ENCODE results near the gene LAGE3. TPM values are rescaled to one million over a fixed set of nuclear protein-coding genes. Genes with fewer than 3 reads are reported as not detected.

LAGE3 gene
- total and polyA plus RNA-seq, 10 donors: 11.8 to 27.7 (median 19.4) TPM

- H3K27ac ChIP-seq: peak within 1 kb of the TSS; percentile 65 to 92 (median 86)
- WGBS, 5 donors: 1 to 54% (median 5%) methylated on average over 3 to 95 of the region's 95 CpGs
- no peaks in the 10 kb centered on the region for H3K27me3 ChIP-seq (replicated peaks in 1 of 7)
- intact Hi-C loops (cut with DNase I; ENCODE audit: low total_unique reads): no loop called here
- H3K9me3 ChIP-seq: no peaks in the 10 kb centered on the region
- H3K36me3 ChIP-seq: peaks cover 0 to 36% (median 0%) of the 10 kb centered on the region in 6 donors
- peaks cover 0 to 63% (median 39%) of the 10 kb centered on the region in 6 donors for H3K4me1 ChIP-seq
- DNase-seq: peak; percentile 88
- TF ChIP-seq POLR2AphosphoS5 (IDR thresholded peaks at IDR 0.05) (peak; percentile 47 to 64 (median 51)), POLR2A (IDR thresholded peaks at IDR 0.05) (no peak), CTCF (IDR thresholded peaks at IDR 0.05 in 8 of 11, conservative IDR thresholded peaks at IDR 0.05 in 3 of 11) (no peak)
- H3K4me3 ChIP-seq: peak within 1 kb of the TSS; percentile 62 to 91 (median 72)
These were observed 7.5 kb upstream of the LAGE3 start, which contains the start of gene UBL4A for GRCh38 chrX:154486396-154487207. Gene UBL4A, minus strand, starts transcription at chrX:154486615. Its CDS starts 31 bp downstream, at chrX:154486584.

GRCh38 chrX:154486052-154486395 lies 6.9 kb upstream of the LAGE3 start:
- intact Hi-C loops (cut with DNase I; ENCODE audit: low total_unique reads): no loop called here
- DNase-seq: peak; percentile 87
- TF ChIP-seq POLR2AphosphoS5 (IDR thresholded peaks at IDR 0.05): peak in 2 of 3 donors; percentile 18 to 56
- TF ChIP-seq POLR2A (IDR thresholded peaks at IDR 0.05): no peak
- no peak for TF ChIP-seq CTCF (IDR thresholded peaks at IDR 0.05 in 8 of 11, conservative IDR thresholded peaks at IDR 0.05 in 3 of 11)
- Histone ChIP-seq H3K4me3 (peak overlapping the region; percentile 62 to 91 (median 72)), H3K4me1 (peaks cover 0 to 57% (median 39%) of the 10 kb centered on the region in 6 donors), H3K36me3 (peaks cover 0 to 36% (median 0%) of the 10 kb centered on the region in 6 donors), H3K9me3 (no peaks in the 10 kb centered on the region), H3K27ac (peak overlapping the region; percentile 63 to 92 (median 86)), H3K27me3 (replicated peaks in 1 of 7) (no peaks in the 10 kb centered on the region)
- 0 to 57% (median 18%) methylated on average over 2 to 35 of the region's 35 CpGs; no CpG with 5 or more reads in 1 of the 5 donors for WGBS, 5 donors

GRCh38 chrX:154485150-154486051 lies 6.3 kb upstream of the LAGE3 start:
- H3K36me3 ChIP-seq: peaks cover 0 to 36% (median 0%) of the 10 kb centered on the region in 6 donors
- no peak for TF ChIP-seq POLR2A (IDR thresholded peaks at IDR 0.05)
- no peaks in the 10 kb centered on the region for H3K9me3 ChIP-seq
- H3K4me1 ChIP-seq: peaks cover 0 to 56% (median 39%) of the 10 kb centered on the region in 6 donors
- peak overlapping the region; percentile 62 to 91 (median 72) for H3K4me3 ChIP-seq
- DNase-seq: peak; percentile 72
- WGBS, 5 donors: 46 to 92% (median 62%) methylated on average over 2 to 35 of the region's 35 CpGs
- no peaks in the 10 kb centered on the region for H3K27me3 ChIP-seq (replicated peaks in 1 of 7)
- peak overlapping the region; percentile 63 to 92 (median 86) for H3K27ac ChIP-seq
- intact Hi-C loops (cut with DNase I; ENCODE audit: low total_unique reads): no loop called here

GRCh38 chrX:154484255-154485149 lies 5.4 kb upstream of the LAGE3 start:
- no peaks in the 10 kb centered on the region for H3K27me3 ChIP-seq (replicated peaks in 1 of 7)
- H3K27ac ChIP-seq: peak overlapping the region in 1 of 8 donors; percentile 90
- WGBS, 5 donors: 77 to 93% (median 81%) methylated on average over 8 to 16 of the region's 16 CpGs
- intact Hi-C loops (cut with DNase I; ENCODE audit: low total_unique reads): no loop called here
- DNase-seq: peak; percentile 61
- TF ChIP-seq POLR2A (IDR thresholded peaks at IDR 0.05) (no peak), CTCF (IDR thresholded peaks at IDR 0.05 in 8 of 11, conservative IDR thresholded peaks at IDR 0.05 in 3 of 11) (no peak), POLR2AphosphoS5 (IDR thresholded peaks at IDR 0.05) (no peak)
- no peaks in the 10 kb centered on the region for H3K9me3 ChIP-seq
- peak overlapping the region in 1 of 8 donors; percentile 91 for H3K4me3 ChIP-seq
- H3K4me1 ChIP-seq: peaks cover 0 to 56% (median 38%) of the 10 kb centered on the region in 6 donors
- peaks cover 0 to 36% (median 0%) of the 10 kb centered on the region in 6 donors for H3K36me3 ChIP-seq

All from spleen (tissue), 11 donors.